SK-N-SH treated with all-trans-retinoic acid at 6 μM for 48 hours (cell line): ENCODE results near the gene ETFB.

Experiments
- BACH2 ChIP-seq: fragments of 250-450 bp; sonication (Bioruptor Pico); IDR thresholded peaks from 2 replicates; pipeline ENCODE4 v1.9.0; 2021; ENCODE audit warnings: mild to moderate bottlenecking, borderline replicate concordance
- CSDC2 ChIP-seq: fragments of 250-450 bp; sonication (Bioruptor Pico); IDR thresholded peaks from 2 replicates; pipeline ENCODE4 v1.5.0; 2020; ENCODE audit warnings: mild to moderate bottlenecking, moderate library complexity
- GLIS3 ChIP-seq: fragments of 250-450 bp; sonication (Bioruptor Pico); IDR thresholded peaks from 2 replicates; pipeline ENCODE4 v1.5.0; 2020; ENCODE audit warnings: mild to moderate bottlenecking, moderate library complexity
- ISL1 ChIP-seq: fragments of 250-450 bp; sonication (Bioruptor Pico); IDR thresholded peaks from 2 replicates; pipeline ENCODE4 v2.1.2; 2022; ENCODE audit warnings: mild to moderate bottlenecking, moderate library complexity
- SNAI2 ChIP-seq: fragments of 250-450 bp; sonication (Bioruptor Pico); IDR thresholded peaks from 2 replicates; pipeline ENCODE4 v1.5.0; 2020; ENCODE audit warnings: mild to moderate bottlenecking, moderate library complexity
- TOX ChIP-seq: fragments of 250-450 bp; sonication (Bioruptor Pico); IDR thresholded peaks from 2 replicates; pipeline ENCODE4 v1.8.0; 2021; ENCODE audit warnings: mild to moderate bottlenecking, moderate library complexity, borderline replicate concordance
- ZC3H10 ChIP-seq: fragments of 250-450 bp; sonication (Bioruptor Pico); IDR thresholded peaks from 2 replicates; pipeline ENCODE4 v1.5.1; 2021; ENCODE audit warnings: mild to moderate bottlenecking, moderate library complexity
- ZFP3 ChIP-seq: fragments of 250-450 bp; sonication (Bioruptor Pico); IDR thresholded peaks from 2 replicates; pipeline ENCODE4 v1.5.0; 2020; ENCODE audit warnings: mild to moderate bottlenecking, moderate library complexity
- ZFP30 ChIP-seq: fragments of 450-650 bp; formaldehyde crosslinking; IDR thresholded peaks from 2 replicates; pipeline ENCODE4 v1.5.0; 2022; ENCODE audit warnings: mild to moderate bottlenecking, moderate library complexity
- ZNF70 ChIP-seq: fragments of 450-650 bp; formaldehyde crosslinking; IDR thresholded peaks from 2 replicates; pipeline ENCODE4 v1.5.0; 2020; ENCODE audit warnings: mild to moderate bottlenecking, moderate library complexity
- ZNF8 ChIP-seq: fragments of 450-650 bp; formaldehyde crosslinking; IDR thresholded peaks from 2 replicates; pipeline ENCODE4 v1.5.0; 2020; ENCODE audit warnings: mild to moderate bottlenecking, moderate library complexity
- TF ChIP-seq, protein P1 (sequence below): fragments of 250-450 bp; sonication (Bioruptor Pico); IDR thresholded peaks from 2 replicates; pipeline ENCODE4 v1.5.1; 2020; ENCODE audit warnings: low read depth, mild to moderate bottlenecking, moderate library complexity
- TF ChIP-seq, protein P2 (sequence below): fragments of 250-450 bp; sonication (Bioruptor Pico); IDR thresholded peaks from 2 replicates; pipeline ENCODE4 v1.8.0; 2020; ENCODE audit warnings: mild to moderate bottlenecking, moderate library complexity, borderline replicate concordance

DNA sequence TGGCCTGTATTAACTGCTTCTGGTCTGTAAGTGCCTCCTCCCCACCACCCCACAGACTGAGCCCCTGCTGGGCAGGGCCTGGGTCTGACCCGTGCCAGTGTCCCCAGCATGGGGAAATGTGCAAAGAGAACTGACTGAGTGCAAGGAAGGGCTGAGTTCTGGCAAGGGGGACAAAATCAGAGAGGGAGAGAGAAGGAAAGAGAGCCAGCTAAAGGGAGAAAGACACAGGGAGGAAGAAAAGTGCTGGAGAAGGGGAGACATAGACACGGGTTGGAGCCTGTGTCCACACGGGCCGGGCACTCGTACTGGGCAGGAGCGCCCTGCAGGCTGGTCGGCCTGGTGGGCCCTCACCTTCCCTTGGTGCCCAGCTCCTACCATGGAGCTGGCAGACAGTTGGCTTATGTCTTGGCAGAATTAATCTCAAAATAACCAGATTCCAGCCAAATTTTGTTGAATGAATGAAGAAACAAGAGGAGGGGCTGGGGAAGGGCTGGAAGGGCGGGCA lies 5.0 kb upstream of the ETFB start:
- TF ChIP-seq ZFP30 (CRISPR knock-in tag) (no peak), SNAI2 (no peak), ZNF8 (CRISPR knock-in tag) (no peak), GLIS3 (CRISPR knock-in tag) (no peak), ZFP3 (CRISPR knock-in tag) (no peak), TOX (CRISPR knock-in tag) (no peak), CSDC2 (CRISPR knock-in tag) (no peak), BACH2 (CRISPR knock-in tag) (no peak), ZNF70 (no peak), ZC3H10 (CRISPR knock-in tag) (no peak), ISL1 (CRISPR knock-in tag) (no peak)
- TF ChIP-seq, protein P1, sequence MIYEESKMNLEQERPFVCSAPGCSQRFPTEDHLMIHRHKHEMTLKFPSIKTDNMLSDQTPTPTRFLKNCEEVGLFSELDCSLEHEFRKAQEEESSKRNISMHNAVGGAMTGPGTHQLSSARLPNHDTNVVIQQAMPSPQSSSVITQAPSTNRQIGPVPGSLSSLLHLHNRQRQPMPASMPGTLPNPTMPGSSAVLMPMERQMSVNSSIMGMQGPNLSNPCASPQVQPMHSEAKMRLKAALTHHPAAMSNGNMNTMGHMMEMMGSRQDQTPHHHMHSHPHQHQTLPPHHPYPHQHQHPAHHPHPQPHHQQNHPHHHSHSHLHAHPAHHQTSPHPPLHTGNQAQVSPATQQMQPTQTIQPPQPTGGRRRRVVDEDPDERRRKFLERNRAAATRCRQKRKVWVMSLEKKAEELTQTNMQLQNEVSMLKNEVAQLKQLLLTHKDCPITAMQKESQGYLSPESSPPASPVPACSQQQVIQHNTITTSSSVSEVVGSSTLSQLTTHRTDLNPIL (CRISPR knock-in tag): no peak
- TF ChIP-seq, protein P2, sequence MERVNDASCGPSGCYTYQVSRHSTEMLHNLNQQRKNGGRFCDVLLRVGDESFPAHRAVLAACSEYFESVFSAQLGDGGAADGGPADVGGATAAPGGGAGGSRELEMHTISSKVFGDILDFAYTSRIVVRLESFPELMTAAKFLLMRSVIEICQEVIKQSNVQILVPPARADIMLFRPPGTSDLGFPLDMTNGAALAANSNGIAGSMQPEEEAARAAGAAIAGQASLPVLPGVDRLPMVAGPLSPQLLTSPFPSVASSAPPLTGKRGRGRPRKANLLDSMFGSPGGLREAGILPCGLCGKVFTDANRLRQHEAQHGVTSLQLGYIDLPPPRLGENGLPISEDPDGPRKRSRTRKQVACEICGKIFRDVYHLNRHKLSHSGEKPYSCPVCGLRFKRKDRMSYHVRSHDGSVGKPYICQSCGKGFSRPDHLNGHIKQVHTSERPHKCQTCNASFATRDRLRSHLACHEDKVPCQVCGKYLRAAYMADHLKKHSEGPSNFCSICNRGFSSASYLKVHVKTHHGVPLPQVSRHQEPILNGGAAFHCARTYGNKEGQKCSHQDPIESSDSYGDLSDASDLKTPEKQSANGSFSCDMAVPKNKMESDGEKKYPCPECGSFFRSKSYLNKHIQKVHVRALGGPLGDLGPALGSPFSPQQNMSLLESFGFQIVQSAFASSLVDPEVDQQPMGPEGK (CRISPR knock-in tag): no peak
